LNCaP clone FGC (cell line): ENCODE results near the gene WASF3.

ENCODE experiments used
- DNase-seq: peaks from one replicate; pipeline ENCODE4 v3.0.0-alpha.2; 2011; ENCODE audit warnings: low read depth
- H3K4me3 ChIP-seq: 2 replicates; pipeline ENCODE4 v1.5.1; 2011; ENCODE audit warnings: mild to moderate bottlenecking, low read depth, low read length, control low read depth
- CTCF ChIP-seq: IDR thresholded peaks from 2 replicates; pipeline ENCODE4 v1.5.1; 2012; ENCODE audit warnings: mild to moderate bottlenecking; ENCODE audit not compliant: control insufficient read depth, insufficient read depth; ENCODE audit errors: extremely low read depth

WASF3 gene

DNA sequence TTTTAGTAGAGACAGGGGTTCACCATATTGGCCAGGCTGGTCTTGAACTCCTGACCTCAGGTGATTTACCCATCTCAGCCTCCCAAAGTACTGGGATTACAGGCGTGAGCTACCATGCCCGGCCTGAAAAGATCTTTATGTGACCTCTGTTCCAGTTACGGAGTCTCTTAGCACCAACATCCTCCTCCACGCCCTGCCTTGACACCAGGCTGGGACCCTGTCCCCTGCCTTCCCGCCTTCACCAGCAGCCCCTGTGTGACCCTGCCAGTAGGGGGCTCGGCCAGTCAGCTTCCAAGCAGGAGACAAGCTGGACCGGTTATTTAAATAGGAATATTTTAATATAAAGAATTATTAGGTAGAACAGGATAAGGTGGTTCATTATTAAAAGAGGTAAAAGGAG, 148.9 kb downstream of the WASF3 start:
- no peak overlapping the region for H3K4me3 ChIP-seq
- TF ChIP-seq CTCF: no peak
- no peak for DNase-seq

DNA sequence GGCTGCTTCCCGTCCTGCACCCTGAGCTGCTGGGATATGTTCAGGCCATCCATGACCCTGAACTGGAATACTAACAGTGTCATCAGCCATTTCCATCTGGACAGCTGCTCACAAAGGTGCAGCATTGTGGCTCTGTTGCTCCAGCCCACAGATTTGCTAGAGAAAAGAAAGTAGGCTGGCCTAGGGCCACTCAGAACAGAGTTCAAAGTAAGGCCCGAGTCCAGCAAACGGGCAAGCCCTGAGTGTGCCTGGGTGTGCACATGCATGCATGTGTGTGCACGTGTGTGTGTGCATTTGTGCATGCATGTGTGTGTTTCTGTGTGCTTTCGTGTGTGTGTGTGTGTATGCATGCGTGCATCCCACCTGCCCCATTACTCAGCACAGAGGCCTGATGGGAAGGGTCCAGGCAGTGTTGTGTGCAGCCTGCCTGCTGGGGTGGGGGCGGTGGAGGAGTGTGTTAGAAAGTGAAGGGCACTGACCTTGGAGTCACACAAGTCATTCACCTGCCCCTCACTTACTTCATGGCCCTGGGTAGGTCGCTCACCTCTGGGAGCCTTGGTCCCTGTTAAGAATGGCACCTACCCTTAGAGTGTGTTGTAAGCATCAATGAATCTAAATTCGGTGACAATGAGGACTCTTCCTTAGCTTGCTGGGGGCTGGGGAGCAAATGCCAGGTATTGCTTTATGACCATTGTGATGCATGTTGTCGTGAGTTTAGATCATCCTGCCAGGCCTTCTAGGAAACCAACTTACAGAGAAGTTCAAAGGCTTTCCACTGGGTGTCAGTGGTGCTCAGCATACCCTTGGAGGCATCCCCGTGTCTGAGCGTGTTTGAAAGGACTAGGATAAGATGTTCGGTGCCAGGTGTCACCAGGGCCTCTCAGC, 149.9 kb downstream of the WASF3 start:
- peak; percentile 39 for DNase-seq
- no peak overlapping the region for H3K4me3 ChIP-seq
- TF ChIP-seq CTCF: peak; percentile 76

- H3K4me3 ChIP-seq: no peak overlapping the region
- no peak for TF ChIP-seq CTCF
- DNase-seq: no peak
Measured at GRCh38 chr13:26708007-26708297, 150.5 kb downstream of the WASF3 start.

- H3K4me3 ChIP-seq: no peak overlapping the region
- DNase-seq: no peak
- TF ChIP-seq CTCF: no peak
Measured at GRCh38 chr13:26709461-26709860, 152.0 kb downstream of the WASF3 start.

- DNase-seq: no peak
- no peak overlapping the region for H3K4me3 ChIP-seq
- TF ChIP-seq CTCF: no peak
Measured at GRCh38 chr13:26710166-26710565, 152.7 kb downstream of the WASF3 start.

DNA sequence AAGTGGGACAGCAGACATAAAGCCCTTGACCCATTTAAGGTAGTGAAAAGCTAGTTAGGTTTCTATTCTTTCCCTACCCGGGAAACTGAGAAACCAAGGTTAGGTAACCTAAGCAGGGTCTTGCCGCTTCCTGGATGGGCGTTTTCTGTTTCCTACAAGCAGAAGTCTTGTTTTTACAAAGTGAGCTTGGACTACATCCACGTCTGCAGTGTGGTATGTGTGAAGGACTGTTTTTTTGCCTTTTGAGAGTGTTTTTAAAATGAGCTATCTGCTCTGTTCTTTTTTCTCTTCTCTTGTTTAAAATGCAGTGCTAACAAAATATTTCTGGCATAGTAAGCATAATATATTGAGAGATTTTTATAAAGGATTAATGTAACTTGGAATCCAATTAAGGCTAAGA, 153.7 kb downstream of the WASF3 start:
- no peak for TF ChIP-seq CTCF
- no peak overlapping the region for H3K4me3 ChIP-seq

GRCh38 chr13:26713341-26713740, 155.9 kb downstream of the WASF3 start:
- DNase-seq: no peak
- TF ChIP-seq CTCF: no peak

More for the DNA sequence above, 153.7 kb downstream of the WASF3 start:
- DNase-seq: no peak

More at GRCh38 chr13:26713341-26713740, 155.9 kb downstream of the WASF3 start:
- H3K4me3 ChIP-seq: no peak overlapping the region
